ENCODE measurements around the gene TSPAN9.

GRCh38 chr12:3236345-3237187 lies 159.4 kb downstream of the TSPAN9 start:
- TF ChIP-seq CTCF (IDR thresholded peaks at IDR 0.05; ENCODE audit: low read length) (no peak), EZH2 (IDR thresholded peaks at IDR 0.05; ENCODE audit: borderline replicate concordance, low read length) (no peak)

Data from OCI-LY1 (cell line).